ENCODE data around the gene OR2T11.

- TF ChIP-seq CTCF (conservative IDR thresholded peaks at IDR 0.05 in 1 of 2, IDR thresholded peaks at IDR 0.05 in 1 of 2; ENCODE audit: low read depth in 1 of 2, low read length in 2 of 2) (no peak), EZH2 (IDR thresholded peaks at IDR 0.05; ENCODE audit: low read length, missing control alignments) (no peak)
Observed at GRCh38 chr1:248630551-248630950, 4.3 kb downstream of the OR2T11 start.

Measured in fibroblast of lung (primary cell).